HCT116 (cell line): ENCODE data around the gene PCBP3. TPM values are rescaled to one million over a fixed set of nuclear protein-coding genes. Genes with fewer than 3 reads are reported as not detected.

Experiments
- ATAC-seq: fragments of 200-7000 bp; cut with Tn5 transposase; 2 replicates; pipeline ENCODE4 v1.9.1; 2020; ENCODE audit warnings: mild to moderate bottlenecking, moderate library complexity
- BruUV-seq: library from RNA; stranded (reverse); fragments of 400-500 nt; replicated peaks from 2 replicates; lab custom pipeline; 2021; lab: Mats Ljungman, UMichigan
- CTCF ChIA-PET: fragments of 300-600 bp; sonication (Branson Sonifier 250); formaldehyde crosslinking; loops from one replicate; lab custom pipeline; 2021; ENCODE audit warnings: antibody characterized with exemption; lab: Charles Lee
- POLR2A ChIA-PET: fragments of 300-600, 350-600 bp; sonication (Branson Sonifier 250); formaldehyde crosslinking; loops from one replicate; lab custom pipeline; 2021; ENCODE audit warnings: antibody characterized with exemption; lab: Charles Lee
- RAD21 ChIA-PET, 2 experiments: fragments of 300-600 bp; sonication (Branson Sonifier 250); formaldehyde crosslinking; loops; one replicate each; lab custom pipeline; 2023; ENCODE audit warnings: low total read pairs in 2 of 2; ENCODE audit not compliant: uncharacterized antibody in 2 of 2, unreplicated experiment in 2 of 2, low non-redundant PET in 1 of 2; lab: Charles Lee
- DNase-seq: peaks from one replicate; pipeline ENCODE4 v3.0.0-alpha.2; 2010; ENCODE audit warnings: low read depth, low spot score
- H2AFZ ChIP-seq: fragments of 200-600 bp; shearing (Covaris generic), sonication (generic); 2 replicates; pipeline ENCODE4 v1.6.1; 2017; ENCODE audit warnings: low read depth, mixed run types, mixed read lengths, antibody characterized with exemption, low read length; ENCODE audit not compliant: poor library complexity, severe bottlenecking
- H3K27ac ChIP-seq: 2 replicates; pipeline ENCODE4 v1.5.1; 2012; ENCODE audit warnings: low read depth, low read length
- H3K27me3 ChIP-seq: fragments of 200-600 bp; sonication (generic); 2 replicates; pipeline ENCODE4 v1.6.1; 2016; ENCODE audit warnings: mixed run types, low read length, mixed read lengths; ENCODE audit not compliant: insufficient read depth
- H3K36me3 ChIP-seq, 2 experiments: fragments of 200-500 bp in 1 of 2; fragments of 200-600 bp in 1 of 2; sonication (Bioruptor generic) in 1 of 2; sonication (generic) in 1 of 2; 2 replicates each; pipeline versions ENCODE4 v1.5.1 to v1.6.1; 2014 to 2016; ENCODE audit warnings: low read length in 2 of 2, inconsistent platforms in 1 of 2, mixed read lengths in 1 of 2, mixed run types in 1 of 2; ENCODE audit not compliant: insufficient read depth in 2 of 2, control insufficient read depth in 1 of 2
- H3K4me1 ChIP-seq, 2 experiments: fragments of 200-600 bp in 1 of 2; sonication (generic) in 1 of 2; 2 replicates each; pipeline versions ENCODE4 v1.5.1 to v1.6.1; 2012 to 2017; ENCODE audit warnings: low read length in 2 of 2, inconsistent platforms in 1 of 2, mild to moderate bottlenecking in 1 of 2, mixed read lengths in 1 of 2, mixed run types in 1 of 2, moderate library complexity in 1 of 2; ENCODE audit not compliant: insufficient read depth in 2 of 2, control insufficient read depth in 1 of 2
- H3K4me2 ChIP-seq: fragments of 200-600 bp; sonication (generic); 2 replicates; pipeline ENCODE4 v1.6.1; 2017; ENCODE audit warnings: mixed run types, low read length, mixed read lengths
- H3K4me3 ChIP-seq, 2 experiments: fragments of 200-600 bp in 1 of 2; sonication (generic) in 1 of 2; replicated peaks in 1 of 2; 2 replicates each; pipeline ENCODE4 v1.5.1; 2011 to 2016; ENCODE audit warnings: low read length in 2 of 2, control low read depth in 1 of 2, low read depth in 1 of 2, mild to moderate bottlenecking in 1 of 2, mixed read lengths in 1 of 2, mixed run types in 1 of 2
- H3K79me2 ChIP-seq: fragments of 200-600 bp; sonication (generic); 2 replicates; pipeline ENCODE4 v1.6.1; 2017; ENCODE audit warnings: mild to moderate bottlenecking, mixed run types, low read length, moderate library complexity, mixed read lengths; ENCODE audit not compliant: insufficient read depth
- H3K9ac ChIP-seq: fragments of 200-600 bp; sonication (generic); 2 replicates; pipeline ENCODE4 v1.6.1; 2016; ENCODE audit warnings: low read length, mixed read lengths
- H3K9me2 ChIP-seq: fragments of 200-600 bp; sonication (generic), shearing (Covaris generic); 2 replicates; pipeline ENCODE4 v1.6.1; 2017; ENCODE audit warnings: mixed run types, mild to moderate bottlenecking, moderate library complexity; ENCODE audit not compliant: insufficient read depth
- H3K9me3 ChIP-seq, 2 experiments: fragments of 200-500 bp in 1 of 2; fragments of 200-600 bp in 1 of 2; sonication (Bioruptor generic) in 1 of 2; sonication (generic) in 1 of 2; 2 replicates each; pipeline ENCODE4 v1.6.1; 2014 to 2017; ENCODE audit warnings: low read length in 2 of 2, mixed read lengths in 2 of 2, inconsistent platforms in 1 of 2, low read depth in 1 of 2, mild to moderate bottlenecking in 1 of 2, mixed run types in 1 of 2, moderate library complexity in 1 of 2; ENCODE audit not compliant: control insufficient read depth in 1 of 2, insufficient read depth in 1 of 2
- H4K20me1 ChIP-seq: fragments of 200-600 bp; sonication (generic), shearing (Covaris generic); 2 replicates; pipeline ENCODE4 v1.6.1; 2017; ENCODE audit warnings: mixed run types, mild to moderate bottlenecking, moderate library complexity; ENCODE audit not compliant: insufficient read depth
- CBX3 ChIP-seq: IDR thresholded peaks from 2 replicates; pipeline ENCODE4 v1.6.1; 2012; ENCODE audit warnings: low read depth
- CEBPB ChIP-seq: IDR thresholded peaks from 2 replicates; pipeline ENCODE4 v1.6.1; 2012; ENCODE audit warnings: low read depth
- EGR1 ChIP-seq: IDR thresholded peaks from 2 replicates; pipeline ENCODE4 v1.6.1; 2012; ENCODE audit warnings: low read depth
- ELF1 ChIP-seq: IDR thresholded peaks from 2 replicates; pipeline ENCODE4 v1.6.1; 2012; ENCODE audit warnings: low read depth, borderline replicate concordance
- EZH2 ChIP-seq: fragments of 200-600 bp; sonication (generic); IDR thresholded peaks from 2 replicates; pipeline ENCODE4 v1.6.1; 2017; ENCODE audit warnings: antibody characterized with exemption, mixed run types
- FOSL1 ChIP-seq: IDR thresholded peaks from 2 replicates; pipeline ENCODE4 v1.6.1; 2012; ENCODE audit warnings: low read depth
- JUND ChIP-seq: IDR thresholded peaks from 2 replicates; pipeline ENCODE4 v1.6.1; 2012
- POLR2A ChIP-seq: IDR thresholded peaks from 2 replicates; pipeline ENCODE4 v1.7.0; 2011; ENCODE audit warnings: borderline replicate concordance; ENCODE audit not compliant: insufficient read depth, insufficient read length; ENCODE audit errors: extremely low read depth
- POLR2AphosphoS5 ChIP-seq: IDR thresholded peaks from 2 replicates; pipeline ENCODE4 v1.6.1; 2011; ENCODE audit warnings: mild to moderate bottlenecking, low read depth, low read length, moderate library complexity
- SIN3A ChIP-seq: IDR thresholded peaks from 2 replicates; pipeline ENCODE4 v1.6.1; 2012; ENCODE audit warnings: low read depth
- SP1 ChIP-seq: IDR thresholded peaks from 2 replicates; pipeline ENCODE4 v1.6.1; 2012; ENCODE audit warnings: low read depth
- SRF ChIP-seq: IDR thresholded peaks from 2 replicates; pipeline ENCODE4 v1.6.1; 2012; ENCODE audit warnings: low read depth
- YY1 ChIP-seq: IDR thresholded peaks from 2 replicates; pipeline ENCODE4 v1.6.1; 2011; ENCODE audit warnings: low read length, low read depth, moderate library complexity, mild to moderate bottlenecking; ENCODE audit not compliant: insufficient replicate concordance; ENCODE audit errors: extremely low read depth
- ZFX ChIP-seq: fragments of 450-650 bp; IDR thresholded peaks from 2 replicates; pipeline ENCODE4 v1.6.1; 2017
- ZNF274 ChIP-seq: fragments of 200-500 bp; sonication (Bioruptor generic); IDR thresholded peaks from 2 replicates; pipeline ENCODE4 v1.6.1; 2014; ENCODE audit warnings: mild to moderate bottlenecking, low read depth, low read length, inconsistent platforms
- intact Hi-C: fragments of 100-400 bp; cut with micrococcal nuclease; formaldehyde crosslinking; loops from 2 replicates; pipeline ENCODE4 v1.10.0; 2022
- total RNA-seq: library from RNA; stranded (reverse); gene quantifications from one replicate; pipeline ENCODE4 v1.2.1, GENCODE V29; 2021; ENCODE audit not compliant: unreplicated experiment
- TF ChIP-seq, protein P1 (sequence below): IDR thresholded peaks from 2 replicates; pipeline ENCODE4 v1.6.1; 2012
- TF ChIP-seq, protein P2 (sequence below): IDR thresholded peaks from 2 replicates; pipeline ENCODE4 v1.6.1; 2012; ENCODE audit warnings: low read depth
- TF ChIP-seq, protein P3 (sequence below): IDR thresholded peaks from 2 replicates; pipeline ENCODE4 v1.6.1; 2011; ENCODE audit warnings: mild to moderate bottlenecking, low read length, moderate library complexity; ENCODE audit not compliant: insufficient replicate concordance; ENCODE audit errors: extremely low read depth
- TF ChIP-seq, protein P4 (sequence below): IDR thresholded peaks from 2 replicates; pipeline ENCODE4 v1.6.1; 2012
- TF ChIP-seq, protein P5 (sequence below), 3 experiments: fragments of 200-600 bp in 1 of 3; sonication (generic) in 1 of 3; IDR thresholded peaks in 2 of 3; conservative IDR thresholded peaks in 1 of 3; 2 replicates each; pipeline ENCODE4 v1.5.1; 2012 to 2017; ENCODE audit warnings: low read depth in 2 of 3, low read length in 2 of 3, antibody characterized with exemption in 1 of 3, borderline replicate concordance in 1 of 3, control low read depth in 1 of 3, mild to moderate bottlenecking in 1 of 3, mixed read lengths in 1 of 3, mixed run types in 1 of 3, moderate library complexity in 1 of 3; ENCODE audit not compliant: insufficient read depth in 1 of 3

Gene PCBP3
- total RNA-seq, 1 experiment from 2014 or later, result 3.1 TPM

DNA sequence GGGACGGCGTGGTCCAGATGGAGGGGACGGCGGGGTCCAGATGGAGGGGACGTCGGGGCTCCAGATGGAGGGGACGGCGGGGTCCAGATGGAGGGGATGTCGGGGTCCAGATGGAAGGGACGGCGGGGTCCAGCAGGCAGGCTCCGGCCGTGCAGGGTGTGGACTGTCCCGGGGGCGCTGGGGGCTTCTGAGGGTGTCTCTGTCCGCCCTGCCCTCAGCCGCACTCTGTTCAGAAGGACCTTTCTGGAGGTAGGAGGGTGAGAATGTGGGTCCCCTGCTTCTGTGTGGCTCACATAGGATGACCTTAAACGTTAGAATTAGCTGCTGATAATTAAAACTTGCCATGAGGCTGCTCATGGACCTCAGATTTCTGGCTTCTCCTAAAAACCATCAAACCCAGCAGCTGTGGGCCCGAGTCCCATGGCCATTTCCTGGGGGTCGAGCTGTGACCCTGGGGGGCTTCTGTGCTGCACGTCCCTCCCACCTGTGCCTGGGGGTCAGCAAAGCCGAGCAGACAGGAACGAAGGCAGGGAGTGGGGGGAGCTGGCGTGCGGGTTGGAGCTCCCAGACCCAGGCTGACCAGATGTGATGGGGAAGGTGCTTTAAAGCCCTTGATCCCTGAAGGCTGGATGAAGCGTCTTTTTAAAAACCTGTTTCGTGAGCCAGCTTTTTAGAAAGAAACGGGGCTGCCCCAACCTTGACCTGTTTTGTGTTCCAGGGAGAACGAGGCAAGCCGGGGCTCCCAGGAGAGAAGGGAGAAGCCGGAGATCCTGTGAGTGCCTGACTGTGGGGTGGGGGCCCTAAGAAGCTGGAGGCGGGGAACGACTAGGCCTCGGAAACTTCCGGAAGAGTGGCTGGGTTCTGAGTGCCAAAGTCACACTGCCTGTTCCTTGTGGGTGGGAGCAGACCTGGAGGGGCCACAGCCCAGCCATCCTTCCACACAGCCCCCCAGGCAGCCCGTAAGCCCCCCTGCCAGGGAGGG, 345.1 kb downstream of the PCBP3 start:
- no peak overlapping the region for H3K4me2 ChIP-seq
- no peaks in the 10 kb centered on the region for H3K9me3 ChIP-seq
- no peak overlapping the region for H3K27ac ChIP-seq
- no peak overlapping the region for H2AFZ ChIP-seq
- no peak overlapping the region for H3K9ac ChIP-seq
- RAD21 ChIA-PET, result no interaction called here
- peaks cover 0 to 15% of the 10 kb centered on the region in 2 experiments; a peak in 2 of 4 replicates for H3K36me3 ChIP-seq
- TF ChIP-seq CEBPB, result no peak
- TF ChIP-seq, protein P1, sequence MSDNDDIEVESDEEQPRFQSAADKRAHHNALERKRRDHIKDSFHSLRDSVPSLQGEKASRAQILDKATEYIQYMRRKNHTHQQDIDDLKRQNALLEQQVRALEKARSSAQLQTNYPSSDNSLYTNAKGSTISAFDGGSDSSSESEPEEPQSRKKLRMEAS, result no peak
- TF ChIP-seq ZFX, result no peak
- no peak for TF ChIP-seq JUND
- no peak for TF ChIP-seq EGR1
- TF ChIP-seq, protein P2, sequence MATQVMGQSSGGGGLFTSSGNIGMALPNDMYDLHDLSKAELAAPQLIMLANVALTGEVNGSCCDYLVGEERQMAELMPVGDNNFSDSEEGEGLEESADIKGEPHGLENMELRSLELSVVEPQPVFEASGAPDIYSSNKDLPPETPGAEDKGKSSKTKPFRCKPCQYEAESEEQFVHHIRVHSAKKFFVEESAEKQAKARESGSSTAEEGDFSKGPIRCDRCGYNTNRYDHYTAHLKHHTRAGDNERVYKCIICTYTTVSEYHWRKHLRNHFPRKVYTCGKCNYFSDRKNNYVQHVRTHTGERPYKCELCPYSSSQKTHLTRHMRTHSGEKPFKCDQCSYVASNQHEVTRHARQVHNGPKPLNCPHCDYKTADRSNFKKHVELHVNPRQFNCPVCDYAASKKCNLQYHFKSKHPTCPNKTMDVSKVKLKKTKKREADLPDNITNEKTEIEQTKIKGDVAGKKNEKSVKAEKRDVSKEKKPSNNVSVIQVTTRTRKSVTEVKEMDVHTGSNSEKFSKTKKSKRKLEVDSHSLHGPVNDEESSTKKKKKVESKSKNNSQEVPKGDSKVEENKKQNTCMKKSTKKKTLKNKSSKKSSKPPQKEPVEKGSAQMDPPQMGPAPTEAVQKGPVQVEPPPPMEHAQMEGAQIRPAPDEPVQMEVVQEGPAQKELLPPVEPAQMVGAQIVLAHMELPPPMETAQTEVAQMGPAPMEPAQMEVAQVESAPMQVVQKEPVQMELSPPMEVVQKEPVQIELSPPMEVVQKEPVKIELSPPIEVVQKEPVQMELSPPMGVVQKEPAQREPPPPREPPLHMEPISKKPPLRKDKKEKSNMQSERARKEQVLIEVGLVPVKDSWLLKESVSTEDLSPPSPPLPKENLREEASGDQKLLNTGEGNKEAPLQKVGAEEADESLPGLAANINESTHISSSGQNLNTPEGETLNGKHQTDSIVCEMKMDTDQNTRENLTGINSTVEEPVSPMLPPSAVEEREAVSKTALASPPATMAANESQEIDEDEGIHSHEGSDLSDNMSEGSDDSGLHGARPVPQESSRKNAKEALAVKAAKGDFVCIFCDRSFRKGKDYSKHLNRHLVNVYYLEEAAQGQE, result no peak
- no peak for TF ChIP-seq YY1
- TF ChIP-seq, protein P3, sequence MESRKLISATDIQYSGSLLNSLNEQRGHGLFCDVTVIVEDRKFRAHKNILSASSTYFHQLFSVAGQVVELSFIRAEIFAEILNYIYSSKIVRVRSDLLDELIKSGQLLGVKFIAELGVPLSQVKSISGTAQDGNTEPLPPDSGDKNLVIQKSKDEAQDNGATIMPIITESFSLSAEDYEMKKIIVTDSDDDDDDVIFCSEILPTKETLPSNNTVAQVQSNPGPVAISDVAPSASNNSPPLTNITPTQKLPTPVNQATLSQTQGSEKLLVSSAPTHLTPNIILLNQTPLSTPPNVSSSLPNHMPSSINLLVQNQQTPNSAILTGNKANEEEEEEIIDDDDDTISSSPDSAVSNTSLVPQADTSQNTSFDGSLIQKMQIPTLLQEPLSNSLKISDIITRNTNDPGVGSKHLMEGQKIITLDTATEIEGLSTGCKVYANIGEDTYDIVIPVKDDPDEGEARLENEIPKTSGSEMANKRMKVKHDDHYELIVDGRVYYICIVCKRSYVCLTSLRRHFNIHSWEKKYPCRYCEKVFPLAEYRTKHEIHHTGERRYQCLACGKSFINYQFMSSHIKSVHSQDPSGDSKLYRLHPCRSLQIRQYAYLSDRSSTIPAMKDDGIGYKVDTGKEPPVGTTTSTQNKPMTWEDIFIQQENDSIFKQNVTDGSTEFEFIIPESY, result no peak
- no peak for TF ChIP-seq CBX3
- TF ChIP-seq, protein P4, sequence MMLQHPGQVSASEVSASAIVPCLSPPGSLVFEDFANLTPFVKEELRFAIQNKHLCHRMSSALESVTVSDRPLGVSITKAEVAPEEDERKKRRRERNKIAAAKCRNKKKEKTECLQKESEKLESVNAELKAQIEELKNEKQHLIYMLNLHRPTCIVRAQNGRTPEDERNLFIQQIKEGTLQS, result no peak
- no peak for TF ChIP-seq POLR2AphosphoS5
- TF ChIP-seq ZNF274, result no peak
- TF ChIP-seq POLR2A, result no peak
- no peak for TF ChIP-seq SIN3A
- no peak for TF ChIP-seq EZH2
- TF ChIP-seq ELF1, result no peak
- TF ChIP-seq SP1, result no peak
- no peak for TF ChIP-seq SRF
- TF ChIP-seq, protein P5, sequence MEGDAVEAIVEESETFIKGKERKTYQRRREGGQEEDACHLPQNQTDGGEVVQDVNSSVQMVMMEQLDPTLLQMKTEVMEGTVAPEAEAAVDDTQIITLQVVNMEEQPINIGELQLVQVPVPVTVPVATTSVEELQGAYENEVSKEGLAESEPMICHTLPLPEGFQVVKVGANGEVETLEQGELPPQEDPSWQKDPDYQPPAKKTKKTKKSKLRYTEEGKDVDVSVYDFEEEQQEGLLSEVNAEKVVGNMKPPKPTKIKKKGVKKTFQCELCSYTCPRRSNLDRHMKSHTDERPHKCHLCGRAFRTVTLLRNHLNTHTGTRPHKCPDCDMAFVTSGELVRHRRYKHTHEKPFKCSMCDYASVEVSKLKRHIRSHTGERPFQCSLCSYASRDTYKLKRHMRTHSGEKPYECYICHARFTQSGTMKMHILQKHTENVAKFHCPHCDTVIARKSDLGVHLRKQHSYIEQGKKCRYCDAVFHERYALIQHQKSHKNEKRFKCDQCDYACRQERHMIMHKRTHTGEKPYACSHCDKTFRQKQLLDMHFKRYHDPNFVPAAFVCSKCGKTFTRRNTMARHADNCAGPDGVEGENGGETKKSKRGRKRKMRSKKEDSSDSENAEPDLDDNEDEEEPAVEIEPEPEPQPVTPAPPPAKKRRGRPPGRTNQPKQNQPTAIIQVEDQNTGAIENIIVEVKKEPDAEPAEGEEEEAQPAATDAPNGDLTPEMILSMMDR (IDR thresholded peaks at IDR 0.05 in 2 of 3, conservative IDR thresholded peaks at IDR 0.05 in 1 of 3; ENCODE audit: borderline replicate concordance in 1 of 3, insufficient read depth in 1 of 3, low read depth in 2 of 3, low read length in 2 of 3), result no peak
- no peak for TF ChIP-seq FOSL1
- TF ChIP-seq, all 23 proteins: peak for 0
- no peaks in the 10 kb centered on the region for H3K4me1 ChIP-seq
- DNase-seq (no peak), ATAC-seq (no peak)
- H3K27me3 ChIP-seq, result no peaks in the 10 kb centered on the region
- H3K79me2 ChIP-seq, result no peaks in the 10 kb centered on the region
- no TSS peak for BruUV-seq
- no peaks in the 10 kb centered on the region for H3K9me2 ChIP-seq
- intact Hi-C loops, result no loop called here
- ChIA-PET POLR2A (no interaction called here), CTCF (no interaction called here)
- no peak overlapping the region for H3K4me3 ChIP-seq
- H4K20me1 ChIP-seq, result no peaks in the 10 kb centered on the region
